Neuron (in vitro differentiated cells): Measurements from ENCODE around the gene NEMP2.

Experiments used
- H2AFZ ChIP-seq: one replicate; pipeline ENCODE4 v1.6.1; 2013; ENCODE audit warnings: low read depth, mild to moderate bottlenecking, inconsistent platforms, low read length, moderate library complexity
- H3K27me3 ChIP-seq: one replicate; pipeline ENCODE4 v1.6.1; 2013; ENCODE audit warnings: low read length; ENCODE audit not compliant: insufficient read depth
- H3K36me3 ChIP-seq: one replicate; pipeline ENCODE4 v1.6.1; 2013; ENCODE audit warnings: low read length; ENCODE audit not compliant: insufficient read depth
- H3K4me1 ChIP-seq: one replicate; pipeline ENCODE4 v1.6.1; 2013; ENCODE audit warnings: low read length; ENCODE audit not compliant: insufficient read depth
- H3K4me3 ChIP-seq: 2 replicates; pipeline ENCODE4 v1.5.1; 2013; ENCODE audit warnings: mild to moderate bottlenecking, low read length, moderate library complexity
- H3K9me3 ChIP-seq: one replicate; pipeline ENCODE4 v1.6.1; 2013; ENCODE audit warnings: low read length

Gene NEMP2

GRCh38 chr2:190571686-190572085 lies 37.2 kb upstream of the NEMP2 start:
- no peaks in the 10 kb centered on the region for H3K36me3 ChIP-seq
- H3K4me3 ChIP-seq: no peak overlapping the region
- H3K4me1 ChIP-seq: no peaks in the 10 kb centered on the region
- H2AFZ ChIP-seq: no peak overlapping the region
- no peaks in the 10 kb centered on the region for H3K9me3 ChIP-seq
- H3K27me3 ChIP-seq: no peaks in the 10 kb centered on the region

- Histone ChIP-seq H3K36me3 (no peaks in the 10 kb centered on the region), H2AFZ (no peak overlapping the region), H3K9me3 (no peaks in the 10 kb centered on the region), H3K4me1 (no peaks in the 10 kb centered on the region), H3K27me3 (no peaks in the 10 kb centered on the region), H3K4me3 (no peak overlapping the region)
Observed at GRCh38 chr2:190570871-190571270, 36.3 kb upstream of the NEMP2 start.

DNA sequence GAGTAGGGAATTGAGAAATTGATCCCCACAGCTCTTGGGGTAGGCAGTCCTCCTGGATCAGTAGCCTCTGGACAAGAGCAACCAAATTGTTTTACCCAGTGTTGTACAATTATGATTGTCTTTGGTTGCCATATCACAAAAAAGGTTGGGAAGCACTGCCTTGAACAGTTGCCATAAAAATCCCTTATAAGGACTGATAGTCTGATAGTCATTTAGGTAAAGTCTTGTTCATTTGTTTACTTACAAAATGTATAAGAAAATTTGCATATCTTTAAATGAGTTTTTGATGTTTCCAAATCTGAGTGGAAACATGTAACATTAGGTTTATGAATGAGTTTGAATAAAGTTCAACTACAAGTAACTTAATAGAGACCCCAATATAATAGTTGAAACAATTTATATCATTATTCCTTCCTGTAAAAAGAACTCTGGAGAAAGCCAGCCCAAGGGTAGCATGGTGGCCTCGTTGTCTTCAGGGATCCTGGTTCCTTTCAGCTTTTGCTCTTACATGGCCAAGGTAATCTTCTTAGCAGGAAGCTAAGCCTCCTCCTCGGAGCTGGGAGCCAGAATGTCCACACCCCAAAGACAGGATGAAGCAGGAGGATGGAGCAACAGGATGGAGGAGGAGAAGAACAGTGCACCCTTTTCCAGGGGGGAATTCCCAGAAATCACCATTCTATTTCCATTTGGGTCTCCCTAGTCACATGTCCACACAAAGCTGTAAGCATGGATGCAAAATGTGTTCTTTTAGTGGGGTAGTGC lies 35.7 kb upstream of the NEMP2 start:
- no peaks in the 10 kb centered on the region for H3K36me3 ChIP-seq
- no peak overlapping the region for H2AFZ ChIP-seq
- H3K4me3 ChIP-seq: no peak overlapping the region
- no peaks in the 10 kb centered on the region for H3K27me3 ChIP-seq
- H3K4me1 ChIP-seq: no peaks in the 10 kb centered on the region
- no peaks in the 10 kb centered on the region for H3K9me3 ChIP-seq

GRCh38 chr2:190564838-190565237 lies 30.3 kb upstream of the NEMP2 start:
- Histone ChIP-seq H3K36me3 (no peaks in the 10 kb centered on the region), H3K4me3 (no peak overlapping the region), H3K4me1 (no peaks in the 10 kb centered on the region), H3K9me3 (no peaks in the 10 kb centered on the region), H3K27me3 (no peaks in the 10 kb centered on the region), H2AFZ (no peak overlapping the region)

- H3K4me3 ChIP-seq: no peak overlapping the region
Observed at GRCh38 chr2:190563646-190564045, 29.1 kb upstream of the NEMP2 start.

DNA sequence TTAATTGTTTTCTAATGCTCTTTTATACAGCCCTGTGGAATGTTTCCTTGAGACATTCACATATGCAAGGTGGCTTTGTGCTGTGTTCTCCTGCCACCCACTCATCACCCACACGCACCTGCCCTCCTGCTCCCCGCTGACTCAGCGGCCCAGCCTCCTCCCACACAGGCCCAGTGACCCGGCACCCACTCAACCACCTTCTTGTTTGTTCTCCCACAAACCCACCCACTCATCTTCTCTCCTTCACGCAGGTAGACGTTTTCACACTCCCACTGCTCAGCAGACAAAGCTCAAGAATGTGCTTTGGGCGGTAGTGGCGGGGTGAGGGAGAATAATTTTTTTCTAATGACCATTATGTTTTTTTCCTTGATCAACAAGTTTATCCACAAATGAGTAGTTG lies 28.6 kb upstream of the NEMP2 start:
- Histone ChIP-seq H3K4me3 (no peak overlapping the region), H3K36me3 (no peaks in the 10 kb centered on the region), H3K4me1 (no peaks in the 10 kb centered on the region)

More at GRCh38 chr2:190563646-190564045, 29.1 kb upstream of the NEMP2 start:
- Histone ChIP-seq H3K27me3 (no peaks in the 10 kb centered on the region), H2AFZ (no peak overlapping the region), H3K36me3 (no peaks in the 10 kb centered on the region), H3K4me1 (no peaks in the 10 kb centered on the region), H3K9me3 (no peaks in the 10 kb centered on the region)

GRCh38 chr2:190562121-190562520 lies 27.6 kb upstream of the NEMP2 start:
- H3K27me3 ChIP-seq: no peaks in the 10 kb centered on the region
- H3K9me3 ChIP-seq: no peaks in the 10 kb centered on the region
- no peaks in the 10 kb centered on the region for H3K4me1 ChIP-seq
- H2AFZ ChIP-seq: no peak overlapping the region
- H3K36me3 ChIP-seq: no peaks in the 10 kb centered on the region
- no peak overlapping the region for H3K4me3 ChIP-seq

More for the DNA sequence above, 28.6 kb upstream of the NEMP2 start:
- H3K27me3 ChIP-seq: no peaks in the 10 kb centered on the region
- no peak overlapping the region for H2AFZ ChIP-seq
- no peaks in the 10 kb centered on the region for H3K9me3 ChIP-seq

- H3K4me3 ChIP-seq: no peak overlapping the region
- no peak overlapping the region for H2AFZ ChIP-seq
- H3K27me3 ChIP-seq: no peaks in the 10 kb centered on the region
- no peaks in the 10 kb centered on the region for H3K4me1 ChIP-seq
- no peaks in the 10 kb centered on the region for H3K36me3 ChIP-seq
- no peaks in the 10 kb centered on the region for H3K9me3 ChIP-seq
Observed at GRCh38 chr2:190561094-190561493, 26.6 kb upstream of the NEMP2 start.

DNA sequence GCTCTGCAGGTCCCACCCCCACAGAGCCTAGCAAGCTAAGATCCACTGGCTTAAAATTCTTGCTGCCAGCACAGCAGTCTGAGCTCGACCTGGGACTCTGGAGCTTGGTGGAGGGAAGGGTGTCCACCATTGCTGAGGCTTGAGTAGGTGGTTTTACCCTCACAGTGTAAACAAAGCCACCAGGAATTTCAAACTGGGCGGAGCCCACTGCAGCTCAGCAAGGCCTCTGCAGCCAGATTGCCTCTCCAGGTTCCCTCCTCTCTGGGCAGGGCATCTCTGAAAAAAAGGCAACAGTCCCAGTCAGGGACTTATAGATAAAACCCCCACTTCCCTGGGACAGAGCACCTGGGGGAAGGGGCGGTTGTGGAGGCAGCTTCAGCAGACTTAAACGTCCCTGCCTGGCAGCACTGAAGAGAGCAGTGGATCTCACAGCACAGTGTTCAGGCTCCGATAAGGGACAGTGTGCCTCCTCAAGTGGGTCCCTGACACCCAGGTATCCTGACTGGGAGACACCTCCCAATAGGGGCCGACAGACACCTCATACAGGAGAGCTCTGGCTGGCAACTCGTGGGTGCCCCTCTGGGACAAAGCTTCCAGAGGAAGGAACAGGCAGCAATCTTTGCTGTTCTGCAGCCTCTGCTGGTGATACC lies 20.0 kb upstream of the NEMP2 start:
- Histone ChIP-seq H3K4me3 (no peak overlapping the region), H2AFZ (no peak overlapping the region), H3K36me3 (no peaks in the 10 kb centered on the region), H3K4me1 (no peaks in the 10 kb centered on the region), H3K27me3 (no peaks in the 10 kb centered on the region), H3K9me3 (no peaks in the 10 kb centered on the region)

DNA sequence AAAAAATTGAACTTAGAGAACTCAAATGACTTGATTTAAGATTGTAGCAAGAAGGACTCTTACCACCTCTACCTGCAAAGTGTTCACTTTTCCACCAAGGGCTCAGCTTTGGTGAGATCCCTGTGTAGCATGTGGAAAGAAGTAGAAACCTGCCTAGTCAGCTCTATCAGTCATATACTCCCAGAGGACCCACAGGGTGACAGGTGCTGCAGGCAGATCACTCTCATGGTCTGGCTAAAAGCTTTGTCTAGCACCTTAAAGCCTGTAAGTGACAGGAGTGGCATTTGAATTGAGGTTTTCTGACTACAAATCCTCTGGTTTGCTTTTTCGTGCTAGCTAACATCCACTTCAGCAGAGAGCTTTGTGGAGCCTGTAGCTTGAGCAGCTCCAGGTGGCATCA lies 18.7 kb upstream of the NEMP2 start:
- Histone ChIP-seq H3K4me1 (no peaks in the 10 kb centered on the region), H3K9me3 (no peaks in the 10 kb centered on the region), H3K4me3 (no peak overlapping the region), H3K27me3 (no peaks in the 10 kb centered on the region), H3K36me3 (no peaks in the 10 kb centered on the region), H2AFZ (no peak overlapping the region)

DNA sequence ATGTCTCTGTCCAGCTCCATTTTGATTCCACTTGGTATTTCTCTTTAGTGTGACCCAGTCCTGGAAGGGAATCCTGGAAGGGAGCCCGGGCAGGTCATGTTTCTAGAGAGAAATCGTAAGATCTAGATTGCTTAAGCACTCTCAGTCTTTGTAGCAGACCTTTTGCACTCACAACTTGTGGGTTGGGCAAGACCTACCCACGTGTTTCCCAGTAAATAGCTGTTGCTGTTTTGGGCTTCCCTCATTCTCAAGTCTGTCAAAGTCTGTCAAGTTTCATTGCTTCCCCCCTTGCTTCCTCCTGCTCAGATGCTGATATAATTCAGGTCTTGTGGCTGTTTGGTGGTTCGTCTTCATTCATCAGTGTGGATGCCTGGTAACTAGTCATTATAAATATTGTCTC lies 17.4 kb upstream of the NEMP2 start:
- H3K4me1 ChIP-seq: no peaks in the 10 kb centered on the region
- H3K27me3 ChIP-seq: no peaks in the 10 kb centered on the region
- no peak overlapping the region for H3K4me3 ChIP-seq
- no peak overlapping the region for H2AFZ ChIP-seq
- no peaks in the 10 kb centered on the region for H3K9me3 ChIP-seq
- no peaks in the 10 kb centered on the region for H3K36me3 ChIP-seq

GRCh38 chr2:190550137-190550536 lies 15.6 kb upstream of the NEMP2 start:
- H2AFZ ChIP-seq: no peak overlapping the region
- no peaks in the 10 kb centered on the region for H3K9me3 ChIP-seq
- no peak overlapping the region for H3K4me3 ChIP-seq
- no peaks in the 10 kb centered on the region for H3K36me3 ChIP-seq
- no peaks in the 10 kb centered on the region for H3K27me3 ChIP-seq
- peaks cover 3% of the 10 kb centered on the region for H3K4me1 ChIP-seq

DNA sequence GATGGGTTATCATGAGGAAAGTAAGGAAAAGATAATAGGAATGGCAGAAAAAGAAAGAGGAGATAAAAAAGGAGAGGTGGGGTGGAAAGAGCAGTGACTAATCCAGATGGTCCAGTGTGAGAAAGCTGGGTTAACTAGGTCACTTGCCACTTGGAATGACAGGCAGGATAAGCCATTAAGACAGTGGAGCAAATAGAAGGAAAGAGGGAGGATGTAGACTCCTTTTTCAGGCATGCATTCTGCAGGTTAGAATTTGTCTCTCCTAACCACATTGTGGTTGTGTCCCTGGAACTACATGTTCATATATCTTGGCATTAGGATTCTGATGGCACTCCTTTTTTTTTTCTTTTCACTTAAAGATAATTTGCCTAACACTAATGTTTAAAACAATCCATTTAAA lies 13.4 kb upstream of the NEMP2 start:
- Histone ChIP-seq H2AFZ (no peak overlapping the region), H3K9me3 (no peaks in the 10 kb centered on the region), H3K4me1 (peaks cover 3% of the 10 kb centered on the region), H3K27me3 (no peaks in the 10 kb centered on the region), H3K4me3 (no peak overlapping the region), H3K36me3 (no peaks in the 10 kb centered on the region)
